ENCODE results near the gene CREBRF.
"Not testable (repeated sequence)": the region's sequence is repeated elsewhere in the genome, so short reads cannot be mapped to it uniquely, and the experiment has no call there.

Gene CREBRF

DNA sequence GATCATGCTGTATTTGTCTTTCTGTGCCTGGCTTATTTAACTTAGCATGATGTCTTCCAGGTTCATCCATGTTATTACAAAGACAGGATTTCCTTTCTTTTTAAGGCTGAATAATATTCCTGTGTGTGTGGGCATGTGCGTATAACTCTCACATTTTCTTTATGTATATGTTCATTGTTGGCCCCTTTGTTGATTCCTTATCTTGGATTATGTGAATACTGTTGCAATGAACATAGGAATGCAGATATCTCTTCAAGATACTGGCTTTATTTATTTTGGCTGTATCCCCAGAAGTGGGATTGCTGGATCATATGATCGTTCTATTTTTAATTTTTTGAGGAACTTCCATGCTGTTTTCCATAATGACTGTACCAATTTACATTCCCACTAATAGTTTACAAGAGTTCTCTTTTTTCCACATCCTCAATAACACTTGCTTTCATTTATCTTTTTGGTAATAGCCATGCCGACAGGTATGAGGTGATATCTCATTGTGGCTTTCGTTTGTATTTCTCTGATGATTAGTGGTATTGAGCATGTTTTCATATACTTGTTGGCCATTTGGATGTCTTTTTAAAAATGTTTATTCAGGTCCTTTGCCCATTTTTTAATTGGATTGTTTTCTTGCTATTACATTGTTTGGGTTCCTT is 38.0 kb downstream of the CREBRF start:
- Mint-ChIP-seq H3K4me1 (peaks cover 55% of the 10 kb centered on the region), H3K27me3 (no peaks in the 10 kb centered on the region), H3K4me3 (no peak overlapping the region), H3K27ac (no peak overlapping the region), H3K9me3 (no peaks in the 10 kb centered on the region)
- ATAC-seq (no peak), DNase-seq (no peak)

DNA sequence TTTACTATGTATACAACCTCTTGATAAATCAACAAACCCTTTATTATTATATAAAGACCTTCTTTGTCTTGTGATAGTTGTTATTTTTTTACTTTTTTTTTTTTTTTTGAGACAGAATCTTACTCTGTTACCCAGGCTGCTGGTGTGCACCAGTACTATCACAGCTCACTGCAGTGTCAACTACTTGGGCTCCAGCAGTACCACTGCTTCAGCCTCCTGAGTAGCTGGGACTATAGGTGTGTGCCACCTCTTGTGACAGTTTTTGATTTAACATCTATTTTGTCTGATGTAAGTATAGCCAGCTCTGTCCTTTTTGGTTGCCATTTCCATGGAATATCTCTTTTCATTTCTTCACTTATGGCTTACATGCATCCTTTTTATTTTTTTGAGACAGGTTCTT is 42.6 kb downstream of the CREBRF start:
- H3K27ac Mint-ChIP-seq = peak overlapping the region in 1 of 2 donors; percentile 68
- no peak for ATAC-seq
- peaks cover 6 to 8% of the 10 kb centered on the region in 2 donors for H3K9me3 Mint-ChIP-seq
- peaks cover 44% of the 10 kb centered on the region for H3K4me1 Mint-ChIP-seq
- H3K4me3 Mint-ChIP-seq = no peak overlapping the region
- no peak for DNase-seq
- H3K27me3 Mint-ChIP-seq = no peaks in the 10 kb centered on the region

DNA sequence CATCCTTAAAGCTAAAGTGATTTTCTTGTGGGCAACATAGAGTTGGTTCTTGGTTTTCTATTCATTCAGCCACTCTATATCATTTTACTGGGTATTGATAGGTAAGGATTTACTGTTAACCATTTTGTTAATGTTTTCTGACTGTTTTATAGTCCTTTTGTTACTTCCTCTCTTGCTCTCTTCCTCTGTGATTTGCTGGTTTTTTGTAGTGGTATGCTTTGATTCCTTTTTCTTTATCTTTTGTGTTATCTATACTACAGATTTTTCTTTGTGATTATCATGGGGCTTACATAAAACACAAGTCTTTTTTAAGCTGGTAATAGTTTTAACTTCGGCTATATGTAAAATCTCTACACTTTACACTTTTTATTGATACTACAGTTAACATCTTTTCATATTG is 43.3 kb downstream of the CREBRF start:
- ATAC-seq (no peak), DNase-seq (no peak)
- Mint-ChIP-seq H3K27ac (peak overlapping the region in 1 of 2 donors; percentile 11), H3K4me1 (peaks cover 38% of the 10 kb centered on the region), H3K4me3 (no peak overlapping the region), H3K27me3 (no peaks in the 10 kb centered on the region), H3K9me3 (peaks cover 6 to 8% of the 10 kb centered on the region in 2 donors)

DNA sequence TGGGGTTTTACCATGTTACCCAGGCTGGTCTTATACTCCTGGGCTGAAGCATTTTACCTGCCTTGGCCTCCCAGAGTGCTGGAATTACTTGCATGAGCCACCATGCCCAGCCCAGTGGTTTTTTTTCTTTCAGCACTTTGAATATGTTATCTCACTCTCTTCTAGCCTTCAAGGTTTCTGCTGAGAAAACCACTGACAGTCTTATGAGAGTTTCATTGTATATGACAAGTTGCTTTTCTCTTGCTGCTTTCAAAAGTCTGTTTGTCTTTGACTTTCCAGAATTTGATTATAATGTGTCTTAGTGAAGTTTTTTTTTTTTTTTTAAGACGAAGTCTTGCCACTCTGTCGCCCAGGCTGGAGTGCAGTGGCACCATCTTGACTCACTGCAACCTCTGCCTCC is 45.1 kb downstream of the CREBRF start:
- Mint-ChIP-seq H3K4me1 (peaks cover 36% of the 10 kb centered on the region), H3K27ac (no peak overlapping the region), H3K27me3 (no peaks in the 10 kb centered on the region), H3K9me3 (peaks cover 6 to 8% of the 10 kb centered on the region in 2 donors), H3K4me3 (no peak overlapping the region)
- DNase-seq (no peak), ATAC-seq (no peak)

DNA sequence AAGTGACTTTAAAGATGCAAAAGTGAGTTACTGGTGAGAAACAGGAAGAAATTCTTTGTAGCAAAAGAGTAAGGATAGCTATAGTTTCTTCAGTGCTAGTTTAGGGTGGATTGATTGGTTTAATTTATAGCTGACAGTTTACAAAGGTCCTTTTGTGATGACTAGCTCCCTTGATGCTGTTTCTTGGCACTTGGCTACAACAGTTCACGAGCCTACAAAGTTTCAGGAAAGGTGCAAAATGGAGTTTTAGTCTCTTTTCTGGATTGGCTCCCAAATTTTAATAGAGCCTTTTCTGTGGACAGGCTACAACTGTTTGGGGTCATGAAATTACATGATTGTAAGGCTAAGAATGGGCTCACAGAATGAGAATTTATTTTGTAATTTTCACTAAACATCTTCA is 47.3 kb downstream of the CREBRF start:
- Mint-ChIP-seq H3K4me3 (no peak overlapping the region), H3K27ac (no peak overlapping the region), H3K9me3 (peaks cover 6 to 8% of the 10 kb centered on the region in 2 donors), H3K4me1 (peaks cover 19% of the 10 kb centered on the region), H3K27me3 (no peaks in the 10 kb centered on the region)
- ATAC-seq (no peak), DNase-seq (no peak)

DNA sequence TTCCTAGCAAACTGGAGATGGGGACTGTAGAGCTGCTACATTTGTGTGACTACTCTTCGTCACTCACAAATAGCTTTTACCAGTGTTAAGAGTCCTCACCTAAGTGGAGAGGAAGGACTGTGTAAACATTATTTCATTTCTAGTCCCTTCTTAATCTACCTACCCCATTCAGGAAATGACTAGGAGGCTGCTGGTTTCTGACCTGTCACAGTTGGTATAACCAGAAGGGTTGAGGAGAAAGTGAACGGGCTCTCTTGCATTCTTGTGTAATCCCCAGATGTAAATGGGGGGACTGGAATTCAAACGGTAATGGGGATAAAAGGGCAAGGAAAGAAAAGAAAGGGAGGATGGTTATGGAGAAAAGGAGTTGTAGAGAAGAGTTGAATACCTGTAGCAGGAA is 52.8 kb downstream of the CREBRF start:
- Mint-ChIP-seq H3K4me3 (no peak overlapping the region), H3K9me3 (no peaks in the 10 kb centered on the region), H3K4me1 (peaks cover 23% of the 10 kb centered on the region), H3K27me3 (no peaks in the 10 kb centered on the region), H3K27ac (peak overlapping the region in 1 of 2 donors; percentile 86)
- ATAC-seq (no peak), DNase-seq (no peak)

DNA sequence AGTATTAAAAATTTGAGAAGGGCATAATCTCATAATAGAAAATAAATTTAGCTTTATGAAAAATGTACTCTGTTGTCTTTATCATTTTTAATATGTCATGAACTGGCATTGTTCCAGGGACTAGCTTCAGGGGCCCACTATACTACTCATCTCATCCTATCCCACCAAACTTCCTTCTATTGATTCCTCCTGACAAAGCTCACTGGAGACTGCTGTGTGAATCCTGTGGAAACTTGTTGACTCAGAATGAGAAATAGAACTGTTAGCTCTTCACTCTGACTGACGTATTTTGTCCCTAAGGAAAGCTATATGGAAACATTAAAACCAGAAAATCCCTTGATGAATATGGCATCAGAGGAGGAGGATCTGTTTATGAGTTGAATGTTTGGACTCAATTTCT is 58.4 kb downstream of the CREBRF start:
- H3K27me3 Mint-ChIP-seq = no peaks in the 10 kb centered on the region

DNA sequence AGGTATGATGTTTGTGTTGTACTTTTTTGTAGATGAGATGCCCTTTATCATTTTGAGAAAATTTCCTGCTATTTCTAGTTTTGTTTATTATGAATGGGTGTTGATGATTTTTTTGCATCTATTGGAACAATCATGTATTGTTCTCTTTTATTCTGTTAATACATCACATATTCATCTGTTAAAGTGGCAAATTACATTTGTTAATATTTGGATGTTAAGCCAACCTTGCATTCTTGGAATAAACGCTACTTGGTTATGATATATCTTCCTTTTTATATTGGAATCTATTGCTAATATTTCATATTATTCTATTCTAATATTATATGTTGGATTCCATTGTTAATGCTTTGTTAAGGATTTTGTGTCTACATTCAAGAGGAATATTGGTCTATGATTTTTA is 63.6 kb downstream of the CREBRF start:
- Mint-ChIP-seq H3K27me3 (no peaks in the 10 kb centered on the region), H3K9me3 (no peaks in the 10 kb centered on the region), H3K4me3 (no peak overlapping the region), H3K27ac (no peak overlapping the region), H3K4me1 (peaks cover 3% of the 10 kb centered on the region)
- DNase-seq (no peak), ATAC-seq (no peak)

More for the DNA sequence above, 58.4 kb downstream of the CREBRF start:
- Mint-ChIP-seq H3K4me1 (peaks cover 24% of the 10 kb centered on the region), H3K9me3 (no peaks in the 10 kb centered on the region), H3K4me3 (no peak overlapping the region), H3K27ac (no peak overlapping the region)
- DNase-seq = no peak
- no peak for ATAC-seq

DNA sequence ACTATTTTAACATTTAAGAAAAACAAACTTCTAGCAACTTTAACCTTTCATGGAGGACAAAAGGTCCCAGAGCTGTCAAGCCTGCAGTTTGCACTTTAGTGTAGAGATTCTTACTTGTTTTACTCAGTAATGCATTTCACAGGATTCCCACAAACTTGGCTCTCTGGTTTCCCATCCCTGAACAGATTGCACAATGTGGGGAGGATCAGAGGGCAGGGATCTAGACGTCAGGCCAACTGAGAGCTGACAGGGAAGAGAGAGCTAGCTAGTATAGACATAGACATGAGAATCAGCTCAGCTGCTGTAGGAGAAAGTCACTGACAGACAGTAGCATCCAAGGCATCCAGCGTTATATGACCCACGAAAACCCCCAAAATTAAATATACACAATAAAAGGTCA is 67.3 kb downstream of the CREBRF start:
- H3K9me3 Mint-ChIP-seq = no peaks in the 10 kb centered on the region
- no peaks in the 10 kb centered on the region for H3K27me3 Mint-ChIP-seq
- DNase-seq = no peak
- H3K4me1 Mint-ChIP-seq = no peaks in the 10 kb centered on the region
- no peak overlapping the region for H3K4me3 Mint-ChIP-seq
- no peak overlapping the region for H3K27ac Mint-ChIP-seq
- no peak for ATAC-seq

DNA sequence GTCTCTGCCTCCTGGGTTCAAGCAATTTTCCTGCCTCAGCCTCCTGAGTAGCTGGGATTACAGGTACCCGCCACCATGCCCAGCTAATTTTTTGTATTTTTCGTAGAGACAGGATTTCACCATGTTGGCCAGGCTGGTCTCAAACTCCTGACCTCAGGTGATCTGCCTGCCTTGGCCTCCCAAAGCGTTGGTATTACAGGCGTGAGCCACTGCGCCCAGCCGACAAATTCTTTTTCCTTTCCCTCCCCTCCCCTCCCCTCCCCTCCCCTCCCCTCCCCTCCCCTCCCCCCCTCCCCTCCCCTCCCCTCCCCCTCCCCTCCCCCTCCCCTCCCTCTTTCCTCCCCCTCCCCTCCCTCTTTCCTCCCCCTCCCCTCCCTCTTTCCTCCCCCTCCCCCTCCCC is 76.0 kb downstream of the CREBRF start:
- not testable (repeated sequence) for H3K27ac Mint-ChIP-seq, H3K4me1 Mint-ChIP-seq, DNase-seq, H3K4me3 Mint-ChIP-seq, H3K27me3 Mint-ChIP-seq, H3K9me3 Mint-ChIP-seq, ATAC-seq

DNA sequence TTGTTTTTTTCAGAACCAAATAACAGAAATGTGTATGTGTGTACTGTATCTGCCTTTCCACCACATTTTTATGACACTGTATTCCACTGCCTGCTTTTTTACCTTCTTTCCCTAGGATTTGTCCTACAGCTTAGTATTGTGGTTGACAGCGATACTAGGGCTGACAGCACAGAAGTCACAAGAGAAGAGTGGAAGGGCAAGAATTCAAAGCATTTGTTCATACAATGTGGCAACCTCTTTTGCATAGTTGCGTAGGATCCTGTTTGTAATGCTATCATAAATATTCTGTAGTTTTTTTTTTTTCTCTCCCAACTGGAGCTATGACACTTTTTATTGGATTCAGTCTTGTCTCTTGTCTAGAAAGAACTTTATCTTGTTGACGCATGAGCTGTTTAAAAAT is 82.6 kb downstream of the CREBRF start:
- Mint-ChIP-seq H3K4me1 (peaks cover 4% of the 10 kb centered on the region), H3K27ac (no peak overlapping the region), H3K4me3 (no peak overlapping the region), H3K9me3 (no peaks in the 10 kb centered on the region), H3K27me3 (no peaks in the 10 kb centered on the region)
- ATAC-seq = no peak
- no peak for DNase-seq

DNA sequence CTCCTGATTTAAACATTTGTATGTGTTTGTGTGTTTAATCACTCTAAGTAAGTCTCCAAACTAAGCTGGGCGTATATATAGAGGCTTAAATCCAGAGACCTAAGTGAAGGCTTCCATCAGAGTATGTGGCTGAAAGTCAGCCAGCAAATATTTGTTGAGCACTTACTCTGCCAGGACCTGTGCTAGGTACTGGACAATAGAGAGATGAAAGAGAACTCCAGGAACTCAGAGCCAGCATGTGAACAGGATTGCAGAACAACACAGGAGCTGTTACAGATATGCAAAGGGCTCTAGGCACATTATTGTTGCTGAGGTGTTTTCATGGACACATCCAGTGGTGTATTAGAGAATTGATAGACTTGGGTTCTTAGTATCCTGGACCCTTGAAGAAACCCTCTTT is 83.5 kb downstream of the CREBRF start:
- peak overlapping the region in 1 of 2 donors; percentile 12 for H3K27ac Mint-ChIP-seq
- ATAC-seq (no peak), DNase-seq (no peak)
- H3K27me3 Mint-ChIP-seq = no peaks in the 10 kb centered on the region
- peaks cover 5% of the 10 kb centered on the region for H3K4me1 Mint-ChIP-seq
- H3K9me3 Mint-ChIP-seq = no peaks in the 10 kb centered on the region
- no peak overlapping the region for H3K4me3 Mint-ChIP-seq

DNA sequence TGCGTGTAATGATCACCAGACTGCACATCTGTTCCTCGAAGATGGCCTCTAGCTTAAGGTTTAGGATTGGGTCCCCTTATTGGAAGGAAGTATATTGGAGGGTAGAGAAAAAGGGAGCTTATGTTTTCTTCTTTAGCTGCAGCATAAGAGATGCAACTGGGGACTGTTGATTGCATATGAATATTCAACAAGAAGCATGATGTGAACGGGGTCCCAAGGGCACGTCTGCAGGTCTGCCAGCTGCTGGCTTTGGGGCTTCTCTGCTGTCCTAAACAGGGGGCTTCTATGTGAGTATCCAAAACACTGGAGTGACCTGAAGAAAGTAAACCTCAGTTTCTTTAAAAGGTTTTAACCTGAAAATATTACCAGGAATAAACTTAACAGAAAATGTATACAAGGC is 84.6 kb downstream of the CREBRF start:
- no peaks in the 10 kb centered on the region for H3K9me3 Mint-ChIP-seq
- peak overlapping the region in 1 of 2 donors; percentile 6 for H3K27ac Mint-ChIP-seq
- no peaks in the 10 kb centered on the region for H3K27me3 Mint-ChIP-seq
- peaks cover 15% of the 10 kb centered on the region for H3K4me1 Mint-ChIP-seq
- H3K4me3 Mint-ChIP-seq = no peak overlapping the region
- no peak for ATAC-seq
- no peak for DNase-seq

DNA sequence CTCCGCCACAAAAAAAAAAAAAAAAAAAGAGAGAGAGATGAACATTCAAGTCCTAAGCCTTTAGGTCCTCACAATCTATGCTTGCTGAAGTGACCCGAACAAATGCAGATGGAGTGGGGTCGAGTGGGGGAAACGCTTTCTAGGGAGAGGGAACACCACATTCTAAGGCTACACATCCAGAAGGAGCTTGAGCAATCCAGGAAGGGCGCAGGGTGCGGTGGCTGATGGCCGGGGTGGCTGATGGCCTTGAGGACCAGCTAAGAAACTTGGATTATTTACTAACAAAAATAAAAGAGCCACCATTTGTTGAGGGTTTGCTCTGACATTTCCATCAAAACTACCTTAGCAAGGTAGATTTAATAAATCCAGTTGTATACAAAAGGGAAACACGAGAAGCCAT is 87.4 kb downstream of the CREBRF start:
- Mint-ChIP-seq H3K27ac (peak overlapping the region in 1 of 2 donors; percentile 36), H3K27me3 (no peaks in the 10 kb centered on the region), H3K4me1 (peaks cover 20% of the 10 kb centered on the region), H3K9me3 (no peaks in the 10 kb centered on the region), H3K4me3 (no peak overlapping the region)
- ATAC-seq = no peak
- DNase-seq = no peak

DNA sequence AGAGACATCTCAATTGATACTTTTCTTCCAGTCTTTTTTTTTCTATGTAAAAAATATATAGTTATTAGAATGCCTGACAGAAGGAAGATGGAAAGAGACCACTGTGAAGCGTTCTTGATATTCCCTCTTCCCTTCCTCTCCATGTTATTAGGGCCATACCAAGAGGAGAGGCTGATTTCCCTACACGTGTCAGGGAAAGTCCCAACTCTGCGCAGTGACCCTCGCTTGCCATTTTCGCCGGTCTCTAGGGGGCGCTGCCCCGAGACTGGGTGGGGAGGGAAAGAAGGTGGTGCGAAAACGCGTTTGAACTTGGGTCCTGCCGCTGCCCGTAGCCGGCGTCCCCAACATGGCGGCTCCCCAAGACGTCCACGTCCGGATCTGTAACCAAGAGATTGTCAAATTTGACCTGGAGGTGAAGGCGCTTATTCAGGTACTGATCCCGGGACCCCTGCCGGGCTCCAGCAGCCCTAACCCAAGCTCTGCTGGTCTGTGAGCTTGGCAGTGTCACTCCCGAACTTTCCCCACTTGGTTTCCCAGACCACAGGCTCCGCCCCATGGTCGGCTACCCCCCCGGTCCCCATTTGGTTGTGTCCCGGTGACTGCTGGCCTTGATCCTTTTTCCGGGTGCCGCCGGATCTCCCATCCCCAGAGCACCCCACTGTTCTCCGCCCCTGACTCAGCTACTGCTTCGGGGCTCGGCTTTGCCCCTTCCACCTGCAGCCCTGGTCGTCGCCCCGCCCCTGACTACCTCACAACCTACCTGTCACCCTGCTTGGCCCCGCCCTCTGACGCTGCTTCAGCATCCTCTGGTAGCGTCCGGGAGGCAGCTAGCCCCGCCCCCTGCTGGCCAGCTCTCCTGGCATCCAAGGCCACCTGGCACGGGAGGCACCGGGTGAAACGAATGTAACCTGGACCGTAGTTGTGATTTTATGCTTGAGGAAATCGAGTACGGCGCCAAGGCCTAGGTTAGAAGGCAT is 88.3 kb downstream of the CREBRF start, which contains the start of gene BNIP1:
Gene BNIP1 (plus strand): TSS at position 332 of the 977 bp plus-strand sequence. CDS start 15 bp downstream, at position 347.
- peak; percentile 96 for DNase-seq
- Mint-ChIP-seq H3K4me1 (peaks cover 20% of the 10 kb centered on the region), H3K27me3 (no peaks in the 10 kb centered on the region), H3K9me3 (peaks cover 5 to 8% of the 10 kb centered on the region in 2 donors), H3K4me3 (peak within 1 kb of the TSS; percentile 96 to 98), H3K27ac (peak within 1 kb of the TSS; percentile 98 to 99)
- peak; percentile 97 for ATAC-seq

DNA sequence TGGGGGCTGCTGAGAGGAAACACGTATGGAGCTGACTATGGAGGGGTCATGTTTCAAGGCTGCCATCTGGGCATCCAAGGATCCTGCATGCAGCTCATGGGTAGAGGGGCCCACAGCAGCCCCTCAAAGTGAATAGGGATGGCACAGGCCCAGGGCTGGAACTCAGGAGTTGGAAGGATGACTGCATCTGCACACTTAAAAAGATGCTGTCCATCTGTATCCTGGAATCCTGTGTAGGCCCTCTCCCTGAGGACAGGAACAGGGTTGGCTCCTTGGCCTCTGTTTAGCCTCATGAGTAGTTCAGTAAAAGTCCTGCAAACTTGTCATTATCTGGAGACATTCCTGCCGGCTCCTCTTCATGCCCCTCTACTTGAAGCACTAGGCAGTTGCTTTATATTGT is 92.2 kb downstream of the CREBRF start:
- Mint-ChIP-seq H3K27me3 (no peaks in the 10 kb centered on the region), H3K4me3 (no peak overlapping the region), H3K27ac (no peak overlapping the region), H3K4me1 (peaks cover 20% of the 10 kb centered on the region), H3K9me3 (peaks cover 5 to 10% of the 10 kb centered on the region in 2 donors)
- ATAC-seq (no peak), DNase-seq (no peak)
